Naive thymus-derived CD4-positive, alpha-beta T cell (primary cell): ENCODE measurements around the gene CD101. TPM values are rescaled to one million over a fixed set of nuclear protein-coding genes. Genes with fewer than 3 reads are reported as not detected.

Experiments
- ATAC-seq: fragments of 150-1000 bp; cut with Tn5 transposase; 2 replicates; pipeline ENCODE4 v1.10.0; 2021; ENCODE audit warnings: mild to moderate bottlenecking, moderate library complexity
- CTCF ChIA-PET: fragments of 350-600 bp; sonication (Branson Sonifier 250); formaldehyde crosslinking; loops from one replicate; lab custom pipeline; 2021; ENCODE audit warnings: antibody characterized with exemption; lab: Charles Lee
- POLR2A ChIA-PET: fragments of 350-600 bp; sonication (Branson Sonifier 250); formaldehyde crosslinking; loops from one replicate; lab custom pipeline; 2021; ENCODE audit warnings: antibody characterized with exemption, inconsistent platforms; lab: Charles Lee
- DNase-seq, 9 donors: peaks; one replicate each; pipeline versions ENCODE4 v3.0.0 to v3.0.0-alpha.2; 2020 to 2022; ENCODE audit warnings: mixed read lengths in 1 of 9
- H3K27ac ChIP-seq: one replicate; pipeline ENCODE4 v1.7.0; 2013; ENCODE audit warnings: mild to moderate bottlenecking, low read depth, low read length, moderate library complexity
- H3K27me3 ChIP-seq, 2 donors: one replicate each; pipeline ENCODE4 v1.7.0; 2013; ENCODE audit warnings: low read length in 2 of 2, mild to moderate bottlenecking in 2 of 2, moderate library complexity in 2 of 2; ENCODE audit not compliant: control insufficient read depth in 2 of 2, insufficient read depth in 2 of 2
- H3K36me3 ChIP-seq, 3 experiments: 1 replicate in 2 of 3; 2 replicates in 1 of 3; pipeline ENCODE4 v1.7.0; 2013; ENCODE audit warnings: low read length in 3 of 3, mild to moderate bottlenecking in 3 of 3, moderate library complexity in 1 of 3; ENCODE audit not compliant: insufficient read depth in 3 of 3, control insufficient read depth in 2 of 3
- H3K4me1 ChIP-seq, 2 donors: one replicate each; pipeline ENCODE4 v1.7.0; 2013; ENCODE audit warnings: low read length in 2 of 2, mild to moderate bottlenecking in 2 of 2, moderate library complexity in 1 of 2; ENCODE audit not compliant: control insufficient read depth in 2 of 2, insufficient read depth in 2 of 2
- H3K4me3 ChIP-seq: 2 replicates; pipeline ENCODE4 v1.7.0; 2013; ENCODE audit warnings: mild to moderate bottlenecking, low read length
- H3K9me3 ChIP-seq, 3 experiments: 1 replicate in 2 of 3; 2 replicates in 1 of 3; pipeline ENCODE4 v1.7.0; 2013; ENCODE audit warnings: low read length in 3 of 3; ENCODE audit not compliant: control insufficient read depth in 2 of 3
- H3K27ac Mint-ChIP-seq, 9 donors: one replicate each; pipeline ENCODE4 v1.8.0; 2020 to 2022; ENCODE audit warnings: mixed read lengths in 9 of 9, mild to moderate bottlenecking in 8 of 9, moderate library complexity in 5 of 9, inconsistent platforms in 2 of 9
- H3K27me3 Mint-ChIP-seq, 5 donors: one replicate each; pipeline ENCODE4 v1.8.0; 2021 to 2022; ENCODE audit warnings: mixed read lengths in 5 of 5, mild to moderate bottlenecking in 1 of 5
- H3K36me3 Mint-ChIP-seq, 5 donors: one replicate each; pipeline ENCODE4 v1.8.0; 2020 to 2022; ENCODE audit warnings: mixed read lengths in 5 of 5, mild to moderate bottlenecking in 3 of 5, inconsistent platforms in 1 of 5
- H3K4me1 Mint-ChIP-seq, 7 donors: one replicate each; pipeline ENCODE4 v1.8.0; 2020 to 2022; ENCODE audit warnings: mixed read lengths in 7 of 7, mild to moderate bottlenecking in 3 of 7, inconsistent platforms in 1 of 7
- H3K4me3 Mint-ChIP-seq, 10 donors: one replicate each; pipeline ENCODE4 v1.8.0; 2020 to 2022; ENCODE audit warnings: mild to moderate bottlenecking in 10 of 10, mixed read lengths in 10 of 10, moderate library complexity in 6 of 10, inconsistent platforms in 2 of 10
- H3K9me3 Mint-ChIP-seq, 11 donors: one replicate each; pipeline ENCODE4 v1.8.0; 2020 to 2022; ENCODE audit warnings: mixed read lengths in 11 of 11, mild to moderate bottlenecking in 4 of 11, inconsistent platforms in 1 of 11, moderate library complexity in 1 of 11
- intact Hi-C, 2 donors: fragments of 100-400 bp; cut with micrococcal nuclease; formaldehyde crosslinking; loops; one replicate each; pipeline ENCODE4 v1.15.1; 2023
- polyA plus RNA-seq, 2 donors: library from polyadenylated mRNA; unstranded; fragments of 300-500 nt; fragmentation: Illumina TruSeq; gene quantifications; one replicate each; pipeline ENCODE4 v1.2.3, GENCODE V29; 2021
- total RNA-seq, 6 experiments: library from RNA in 5 of 6; stranded (reverse) in 5 of 6; gene quantifications; 1 replicate in 5 of 6; 2 replicates in 1 of 6; pipeline ENCODE4 v1.2.3 and lab custom pipeline; 2021 to 2026

The CD101 gene
- total and polyA plus RNA-seq, 7 experiments from 2014 or later, result 3.9 to 15.4 (median 9.9) TPM

DNA sequence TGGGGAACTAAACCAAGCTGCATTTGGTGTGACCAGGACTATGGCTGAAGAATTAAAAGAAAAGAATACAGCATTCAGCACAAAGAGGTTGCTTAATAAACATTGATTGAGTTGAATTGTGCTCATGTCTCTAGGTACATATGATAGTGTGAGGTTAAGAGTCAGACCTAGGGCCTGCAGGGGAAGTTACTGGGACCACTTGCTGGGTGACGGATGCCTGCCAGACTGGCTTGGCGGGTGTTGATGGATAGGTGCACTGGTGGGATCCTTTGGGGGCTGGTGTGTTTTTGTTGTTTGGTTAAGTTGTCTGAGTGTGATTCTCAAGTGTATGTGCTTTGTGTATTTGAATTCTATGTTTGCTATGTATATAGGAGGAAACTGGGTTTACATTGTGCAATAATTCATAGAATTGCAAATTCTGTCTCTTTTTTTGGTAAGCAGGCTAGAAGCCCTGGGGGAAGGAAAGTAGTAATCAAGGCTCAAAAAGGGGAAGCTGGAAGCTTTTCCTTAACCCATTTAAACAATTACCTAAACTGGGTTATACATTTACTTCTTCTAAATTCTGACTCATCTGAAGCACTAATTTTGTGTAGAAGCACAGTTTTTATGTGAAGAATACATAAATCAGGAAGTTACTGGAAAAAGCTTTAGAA is 1.8 kb downstream of the CD101 start:
- Histone ChIP-seq H3K27me3 (no peaks in the 10 kb centered on the region), H3K4me3 (no peak overlapping the region), H3K36me3 (no peaks in the 10 kb centered on the region), H3K9me3 (no peaks in the 10 kb centered on the region), H3K4me1 (peaks cover 0 to 64% of the 10 kb centered on the region in 2 donors), H3K27ac (peak overlapping the region; percentile 25)
- Mint-ChIP-seq H3K4me3 (peak overlapping the region in 9 of 10 donors; percentile 20 to 64 (median 34)), H3K27ac (peak overlapping the region; percentile 11 to 95 (median 75)), H3K4me1 (peaks cover 43 to 91% (median 75%) of the 10 kb centered on the region in 7 donors), H3K27me3 (no peaks in the 10 kb centered on the region), H3K9me3 (peaks cover 0 to 5% (median 0%) of the 10 kb centered on the region in 11 donors), H3K36me3 (peaks cover 0 to 12% (median 0%) of the 10 kb centered on the region in 5 donors)
- DNase-seq (no peak), ATAC-seq (peak; percentile 54)
- ChIA-PET POLR2A (interaction anchor here (1.2 to 3.4 kb wide), 5 partner anchors 11 to 125 kb away, joined by 4 to 27 read pairs (median 5); partner anchors contain the start of gene TTF2), CTCF (interaction anchor here (0.5 kb wide), 1 partner anchor 51 kb away, joined by 3 read pairs; no protein-coding TSS in a partner anchor)
- intact Hi-C loops, result loop anchor here (10.0 kb wide), 5 partner anchors 129 to 839 kb away; partner anchors contain the start of genes ATP1A1 (in 1 of the 2), MAN1A2 (in 1 of the 2) and TENT5C (in 1 of the 2)

DNA sequence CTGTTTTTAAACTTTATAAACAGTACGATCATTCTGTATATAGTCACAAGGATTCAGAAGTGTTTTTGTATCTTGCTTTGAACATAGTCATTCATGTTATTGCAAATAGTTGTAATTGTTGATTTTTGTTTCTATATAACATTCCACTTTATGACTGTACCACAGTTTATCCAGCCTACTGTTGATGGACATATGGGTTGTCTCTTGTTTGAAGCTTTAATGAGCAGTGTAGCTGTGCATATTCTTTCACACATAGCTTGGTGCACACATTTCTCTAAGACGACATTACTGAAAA is 6.1 kb downstream of the CD101 start:
- Histone ChIP-seq H3K36me3 (no peaks in the 10 kb centered on the region), H3K4me3 (no peak overlapping the region), H3K27me3 (no peaks in the 10 kb centered on the region), H3K9me3 (no peaks in the 10 kb centered on the region), H3K27ac (peak overlapping the region; percentile 63), H3K4me1 (peaks cover 0 to 56% of the 10 kb centered on the region in 2 donors)
- Mint-ChIP-seq H3K4me1 (peaks cover 34 to 87% (median 66%) of the 10 kb centered on the region in 7 donors), H3K27me3 (no peaks in the 10 kb centered on the region), H3K9me3 (peaks cover 0 to 2% (median 0%) of the 10 kb centered on the region in 11 donors), H3K4me3 (peak overlapping the region in 8 of 10 donors; percentile 48 to 81 (median 72)), H3K36me3 (peaks cover 0 to 14% (median 7%) of the 10 kb centered on the region in 5 donors), H3K27ac (peak overlapping the region in 8 of 9 donors; percentile 72 to 96 (median 89))
- ATAC-seq (no peak), DNase-seq (no peak)
- CTCF ChIA-PET, result interaction anchor here (0.7 kb wide), 1 partner anchor 237 kb away, joined by 4 read pairs; no protein-coding TSS in a partner anchor
- intact Hi-C loops, result loop anchor here (2.0 to 10.0 kb wide), 9 partner anchors 43 to 843 kb away; partner anchors contain the start of genes ATP1A1 (in 1 of the 2), MAN1A2 (in 1 of the 2) and TENT5C (in 1 of the 2)
- POLR2A ChIA-PET, result interaction anchor here (0.7 to 5.2 kb wide), 6 partner anchors 19 to 298 kb away, joined by 3 to 73 read pairs (median 3); partner anchors contain the start of gene TTF2

DNA sequence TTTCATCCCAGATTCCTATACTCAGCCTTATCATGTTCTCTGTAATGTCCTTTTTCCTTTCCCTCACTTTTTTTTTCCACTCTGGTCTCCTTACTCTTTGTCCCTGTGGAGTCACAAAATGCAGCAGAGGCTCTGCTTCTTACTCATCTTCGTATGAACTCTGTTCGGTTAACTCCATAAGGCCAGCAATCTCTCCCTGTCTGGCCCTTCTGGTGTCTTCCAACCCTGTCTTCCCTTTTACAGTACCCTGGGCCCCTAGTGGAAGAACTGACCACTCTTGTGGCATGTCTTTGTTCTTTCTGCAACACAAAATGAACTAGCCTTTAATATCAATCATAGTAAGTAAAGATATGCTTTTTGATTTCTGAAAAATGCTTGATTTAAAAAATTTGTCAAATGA is 7.1 kb downstream of the CD101 start:
- Mint-ChIP-seq H3K9me3 (peaks cover 0 to 2% (median 0%) of the 10 kb centered on the region in 11 donors), H3K27ac (peak overlapping the region; percentile 47 to 96 (median 92)), H3K36me3 (peaks cover 0 to 11% (median 5%) of the 10 kb centered on the region in 5 donors), H3K4me1 (peaks cover 31 to 86% (median 63%) of the 10 kb centered on the region in 7 donors), H3K4me3 (peak overlapping the region; percentile 18 to 79 (median 68)), H3K27me3 (no peaks in the 10 kb centered on the region)
- intact Hi-C loops, result loop anchor here (1.0 to 10.0 kb wide), 11 partner anchors 7 to 844 kb away; partner anchors contain the start of genes ATP1A1 (in 1 of the 2), CD101 (in 1 of the 2), MAN1A2 (in 1 of the 2) and TENT5C (in 1 of the 2)
- ChIA-PET CTCF (interaction anchor here (0.7 to 1.6 kb wide), 3 partner anchors 22 to 52 kb away, joined by 3 read pairs; partner anchors contain the start of gene TTF2), POLR2A (interaction anchor here (0.5 to 5.2 kb wide), 9 partner anchors 8 to 533 kb away, joined by 3 to 73 read pairs (median 6); partner anchors contain the start of genes CD101 and TTF2)
- no peaks in the 10 kb centered on the region for H3K27me3 ChIP-seq
- DNase-seq (no peak), ATAC-seq (no peak)
- peaks cover 0 to 47% of the 10 kb centered on the region in 2 donors for H3K4me1 ChIP-seq
- H3K36me3 ChIP-seq, result no peaks in the 10 kb centered on the region
- H3K4me3 ChIP-seq, result no peak overlapping the region
- H3K9me3 ChIP-seq, result no peaks in the 10 kb centered on the region
- peak overlapping the region; percentile 42 for H3K27ac ChIP-seq

DNA sequence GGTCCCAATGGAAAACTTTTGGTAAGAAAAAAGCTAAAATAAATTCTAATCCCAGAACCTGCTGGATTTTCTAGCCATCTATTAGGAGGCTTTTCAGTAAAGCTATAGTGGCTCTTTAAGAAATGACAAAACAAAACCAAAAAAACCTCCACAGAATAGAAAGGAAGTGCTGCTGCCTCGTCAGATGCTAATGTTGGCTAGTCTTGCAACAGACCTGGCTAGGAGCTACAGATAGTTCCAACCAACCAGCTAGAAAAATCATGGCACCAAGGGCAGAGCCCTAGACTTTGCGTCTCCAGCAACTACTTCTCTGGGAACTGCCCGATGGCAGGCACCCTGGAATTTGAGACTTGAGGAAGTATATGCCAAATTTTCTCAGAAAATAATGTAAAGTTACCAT is 7.6 kb downstream of the CD101 start:
- intact Hi-C loops, result loop anchor here (1.0 to 10.0 kb wide), 11 partner anchors 8 to 844 kb away; partner anchors contain the start of genes ATP1A1 (in 1 of the 2), CD101 (in 1 of the 2), MAN1A2 (in 1 of the 2) and TENT5C (in 1 of the 2)
- ATAC-seq (peak; percentile 70), DNase-seq (peak in 6 of 9 donors; percentile 27 to 55 (median 44))
- peak overlapping the region; percentile 72 to 96 (median 92) for H3K27ac Mint-ChIP-seq
- Histone ChIP-seq H3K27me3 (no peaks in the 10 kb centered on the region), H3K4me3 (no peak overlapping the region), H3K27ac (peak overlapping the region; percentile 42), H3K4me1 (peaks cover 0 to 44% of the 10 kb centered on the region in 2 donors), H3K36me3 (no peaks in the 10 kb centered on the region), H3K9me3 (no peaks in the 10 kb centered on the region)
- H3K27me3 Mint-ChIP-seq, result no peaks in the 10 kb centered on the region
- peaks cover 31 to 86% (median 65%) of the 10 kb centered on the region in 7 donors for H3K4me1 Mint-ChIP-seq
- ChIA-PET CTCF (interaction anchor here (0.7 to 1.6 kb wide), 8 partner anchors 8 to 51 kb away, joined by 3 to 4 read pairs (median 3); partner anchors contain the start of genes CD101 and TTF2), POLR2A (interaction anchor here (0.5 to 5.2 kb wide), 9 partner anchors 8 to 534 kb away, joined by 3 to 73 read pairs (median 6); partner anchors contain the start of genes CD101 and TTF2)
- peaks cover 0 to 2% (median 0%) of the 10 kb centered on the region in 11 donors for H3K9me3 Mint-ChIP-seq
- H3K36me3 Mint-ChIP-seq, result peaks cover 0 to 11% (median 5%) of the 10 kb centered on the region in 5 donors
- peak overlapping the region; percentile 42 to 85 (median 73) for H3K4me3 Mint-ChIP-seq

DNA sequence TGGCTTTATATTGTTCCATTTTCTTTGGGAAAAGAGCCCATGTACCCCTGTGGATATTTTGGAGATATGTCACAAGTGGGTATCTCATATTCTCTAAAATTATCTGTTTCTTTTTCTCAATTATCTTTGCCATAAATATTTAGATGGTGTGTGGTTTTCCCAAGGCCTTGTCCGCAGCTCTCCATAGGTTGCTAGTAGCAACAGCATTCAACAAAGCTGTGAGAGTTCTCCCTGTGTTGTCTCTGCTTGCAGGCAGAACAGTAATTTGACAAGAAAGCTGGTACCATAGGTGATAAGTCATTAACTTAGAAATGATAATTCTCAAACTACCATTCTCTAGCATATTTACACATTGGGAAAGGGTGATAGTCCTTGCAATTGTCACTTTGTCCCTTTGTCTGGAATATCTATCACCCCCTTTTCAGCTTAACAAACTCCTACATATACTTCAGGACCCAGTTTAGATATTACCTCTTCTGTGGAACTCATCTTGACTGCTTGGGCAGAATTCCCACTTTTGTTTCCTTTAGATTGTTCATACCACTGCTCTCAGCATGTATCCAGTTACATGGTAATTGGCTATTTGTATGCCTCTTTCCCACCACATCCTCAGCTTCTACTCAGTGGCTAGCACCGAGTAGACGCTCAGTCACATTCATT is 8.9 kb downstream of the CD101 start:
- Histone ChIP-seq H3K9me3 (no peaks in the 10 kb centered on the region), H3K4me3 (no peak overlapping the region), H3K27ac (no peak overlapping the region), H3K4me1 (peaks cover 0 to 39% of the 10 kb centered on the region in 2 donors), H3K27me3 (no peaks in the 10 kb centered on the region), H3K36me3 (no peaks in the 10 kb centered on the region)
- H3K9me3 Mint-ChIP-seq, result peaks cover 0 to 1% (median 0%) of the 10 kb centered on the region in 11 donors
- H3K4me3 Mint-ChIP-seq, result peak overlapping the region in 3 of 10 donors; percentile 11 to 39 (median 15)
- peaks cover 26 to 84% (median 61%) of the 10 kb centered on the region in 7 donors for H3K4me1 Mint-ChIP-seq
- ATAC-seq (no peak), DNase-seq (no peak)
- POLR2A ChIA-PET, result interaction anchor here (0.7 to 5.2 kb wide), 7 partner anchors 9 to 50 kb away, joined by 3 to 73 read pairs (median 10); partner anchors contain the start of genes CD101 and TTF2
- intact Hi-C loops, result no loop called here
- peaks cover 0 to 11% (median 5%) of the 10 kb centered on the region in 5 donors for H3K36me3 Mint-ChIP-seq
- peak overlapping the region in 6 of 9 donors; percentile 53 to 95 (median 90) for H3K27ac Mint-ChIP-seq
- CTCF ChIA-PET, result interaction anchor here (1.3 to 1.4 kb wide), 2 partner anchors 14 to 23 kb away, joined by 4 read pairs; no protein-coding TSS in a partner anchor
- no peaks in the 10 kb centered on the region for H3K27me3 Mint-ChIP-seq
